SK-N-SH treated with all-trans-retinoic acid at 6 μM for 48 hours (cell line): Measurements from ENCODE around the gene ZBTB16.
A peak's percentile ranks its signal among the peaks of the same experiment; 100 is the strongest.

Experiments
- ATAC-seq: fragments of 200-7000 bp; cut with Tn5 transposase; 3 replicates; pipeline ENCODE4 v1.9.1; 2020; ENCODE audit warnings: mild to moderate bottlenecking, moderate library complexity
- BACH2 ChIP-seq: fragments of 250-450 bp; sonication (Bioruptor Pico); IDR thresholded peaks from 2 replicates; pipeline ENCODE4 v1.9.0; 2021; ENCODE audit warnings: mild to moderate bottlenecking, borderline replicate concordance
- CSDC2 ChIP-seq: fragments of 250-450 bp; sonication (Bioruptor Pico); IDR thresholded peaks from 2 replicates; pipeline ENCODE4 v1.5.0; 2020; ENCODE audit warnings: mild to moderate bottlenecking, moderate library complexity
- ESRRG ChIP-seq: fragments of 250-450 bp; sonication (Bioruptor Pico); IDR thresholded peaks from 2 replicates; pipeline ENCODE4 v1.6.1; 2021; ENCODE audit warnings: mild to moderate bottlenecking
- GLIS3 ChIP-seq: fragments of 250-450 bp; sonication (Bioruptor Pico); IDR thresholded peaks from 2 replicates; pipeline ENCODE4 v1.5.0; 2020; ENCODE audit warnings: mild to moderate bottlenecking, moderate library complexity
- ISL1 ChIP-seq: fragments of 250-450 bp; sonication (Bioruptor Pico); IDR thresholded peaks from 2 replicates; pipeline ENCODE4 v2.1.2; 2022; ENCODE audit warnings: mild to moderate bottlenecking, moderate library complexity
- PPARA ChIP-seq: fragments of 250-450 bp; sonication (Bioruptor Pico); IDR thresholded peaks from 2 replicates; pipeline ENCODE4 v1.5.0; 2020; ENCODE audit warnings: mild to moderate bottlenecking, borderline replicate concordance
- RARB ChIP-seq: fragments of 250-450 bp; sonication (Bioruptor Pico); IDR thresholded peaks from 2 replicates; pipeline ENCODE4 v1.8.0; 2021; ENCODE audit warnings: mild to moderate bottlenecking, moderate library complexity
- SNAI2 ChIP-seq: fragments of 250-450 bp; sonication (Bioruptor Pico); IDR thresholded peaks from 2 replicates; pipeline ENCODE4 v1.5.0; 2020; ENCODE audit warnings: mild to moderate bottlenecking, moderate library complexity
- TCF4 ChIP-seq: fragments of 250-450 bp; sonication (Bioruptor Pico); IDR thresholded peaks from 2 replicates; pipeline ENCODE4 v1.8.0; 2021; ENCODE audit warnings: mild to moderate bottlenecking, moderate library complexity, borderline replicate concordance
- TOX ChIP-seq: fragments of 250-450 bp; sonication (Bioruptor Pico); IDR thresholded peaks from 2 replicates; pipeline ENCODE4 v1.8.0; 2021; ENCODE audit warnings: mild to moderate bottlenecking, moderate library complexity, borderline replicate concordance
- ZC3H10 ChIP-seq: fragments of 250-450 bp; sonication (Bioruptor Pico); IDR thresholded peaks from 2 replicates; pipeline ENCODE4 v1.5.1; 2021; ENCODE audit warnings: mild to moderate bottlenecking, moderate library complexity
- ZFP3 ChIP-seq: fragments of 250-450 bp; sonication (Bioruptor Pico); IDR thresholded peaks from 2 replicates; pipeline ENCODE4 v1.5.0; 2020; ENCODE audit warnings: mild to moderate bottlenecking, moderate library complexity
- ZFP30 ChIP-seq: fragments of 450-650 bp; formaldehyde crosslinking; IDR thresholded peaks from 2 replicates; pipeline ENCODE4 v1.5.0; 2022; ENCODE audit warnings: mild to moderate bottlenecking, moderate library complexity
- ZNF70 ChIP-seq: fragments of 450-650 bp; formaldehyde crosslinking; IDR thresholded peaks from 2 replicates; pipeline ENCODE4 v1.5.0; 2020; ENCODE audit warnings: mild to moderate bottlenecking, moderate library complexity
- ZNF8 ChIP-seq: fragments of 450-650 bp; formaldehyde crosslinking; IDR thresholded peaks from 2 replicates; pipeline ENCODE4 v1.5.0; 2020; ENCODE audit warnings: mild to moderate bottlenecking, moderate library complexity
- TF ChIP-seq, protein P1 (sequence below): fragments of 250-450 bp; sonication (Bioruptor Pico); IDR thresholded peaks from 2 replicates; pipeline ENCODE4 v1.5.1; 2021; ENCODE audit warnings: mild to moderate bottlenecking, moderate library complexity
- TF ChIP-seq, protein P2 (sequence below): fragments of 250-450 bp; sonication (Bioruptor Pico); IDR thresholded peaks from 2 replicates; pipeline ENCODE4 v1.5.0; 2020; ENCODE audit warnings: mild to moderate bottlenecking, moderate library complexity
- TF ChIP-seq, protein P3 (sequence below): fragments of 250-450 bp; sonication (Bioruptor Pico); IDR thresholded peaks from 2 replicates; pipeline ENCODE4 v1.5.1; 2020; ENCODE audit warnings: low read depth, mild to moderate bottlenecking, moderate library complexity
- TF ChIP-seq, protein P4 (sequence below): fragments of 250-450 bp; sonication (Bioruptor Pico); IDR thresholded peaks from 2 replicates; pipeline ENCODE4 v1.8.0; 2021; ENCODE audit warnings: low read depth, mild to moderate bottlenecking, moderate library complexity, borderline replicate concordance
- TF ChIP-seq, protein P5 (sequence below): fragments of 250-450 bp; sonication (Bioruptor Pico); IDR thresholded peaks from 2 replicates; pipeline ENCODE4 v1.8.0; 2020; ENCODE audit warnings: mild to moderate bottlenecking, moderate library complexity, borderline replicate concordance

ZBTB16 gene

DNA sequence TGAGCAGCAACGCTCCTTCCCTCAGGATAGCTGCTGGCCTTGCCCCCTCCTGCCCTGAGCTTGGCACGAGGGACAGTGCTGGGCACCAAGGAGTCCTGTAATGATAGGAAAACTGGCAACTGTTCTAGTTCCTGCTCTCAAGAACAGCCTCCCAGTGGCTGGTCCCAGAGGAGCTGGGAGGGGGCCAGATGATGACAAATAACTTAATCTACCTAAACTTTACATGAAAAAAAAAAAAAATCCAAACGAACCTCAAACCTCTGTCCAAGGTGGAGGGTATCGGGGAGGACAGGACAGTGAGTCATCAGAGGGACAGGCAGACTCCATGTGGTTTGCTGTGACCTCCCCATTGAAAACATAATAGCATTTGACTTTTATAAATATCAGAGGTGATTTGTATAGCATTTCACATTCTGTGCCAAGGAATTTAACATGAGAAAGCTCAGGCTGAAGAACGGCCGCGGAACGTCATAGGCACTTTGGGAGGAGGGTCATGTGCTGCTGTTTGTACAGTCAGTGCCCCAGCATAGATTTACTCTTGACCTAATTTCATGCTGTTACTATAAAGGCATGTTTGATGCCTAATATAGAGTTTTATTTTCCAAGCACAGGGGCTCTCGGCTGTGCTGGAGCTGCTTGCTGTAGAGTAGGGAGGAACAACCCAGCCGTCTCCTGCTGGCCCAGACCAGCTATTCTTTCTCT, 138.4 kb downstream of the ZBTB16 start:
- ATAC-seq, result peak; percentile 81
- TF ChIP-seq, protein P1, sequence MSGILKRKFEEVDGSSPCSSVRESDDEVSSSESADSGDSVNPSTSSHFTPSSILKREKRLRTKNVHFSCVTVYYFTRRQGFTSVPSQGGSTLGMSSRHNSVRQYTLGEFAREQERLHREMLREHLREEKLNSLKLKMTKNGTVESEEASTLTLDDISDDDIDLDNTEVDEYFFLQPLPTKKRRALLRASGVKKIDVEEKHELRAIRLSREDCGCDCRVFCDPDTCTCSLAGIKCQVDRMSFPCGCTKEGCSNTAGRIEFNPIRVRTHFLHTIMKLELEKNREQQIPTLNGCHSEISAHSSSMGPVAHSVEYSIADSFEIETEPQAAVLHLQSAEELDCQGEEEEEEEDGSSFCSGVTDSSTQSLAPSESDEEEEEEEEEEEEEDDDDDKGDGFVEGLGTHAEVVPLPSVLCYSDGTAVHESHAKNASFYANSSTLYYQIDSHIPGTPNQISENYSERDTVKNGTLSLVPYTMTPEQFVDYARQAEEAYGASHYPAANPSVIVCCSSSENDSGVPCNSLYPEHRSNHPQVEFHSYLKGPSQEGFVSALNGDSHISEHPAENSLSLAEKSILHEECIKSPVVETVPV, result no peak
- TF ChIP-seq TOX (CRISPR knock-in tag) (no peak), CSDC2 (CRISPR knock-in tag) (no peak), SNAI2 (CRISPR knock-in tag) (no peak), ISL1 (CRISPR knock-in tag) (peak; percentile 27; the same call in 1 of the 2 replicates)

DNA sequence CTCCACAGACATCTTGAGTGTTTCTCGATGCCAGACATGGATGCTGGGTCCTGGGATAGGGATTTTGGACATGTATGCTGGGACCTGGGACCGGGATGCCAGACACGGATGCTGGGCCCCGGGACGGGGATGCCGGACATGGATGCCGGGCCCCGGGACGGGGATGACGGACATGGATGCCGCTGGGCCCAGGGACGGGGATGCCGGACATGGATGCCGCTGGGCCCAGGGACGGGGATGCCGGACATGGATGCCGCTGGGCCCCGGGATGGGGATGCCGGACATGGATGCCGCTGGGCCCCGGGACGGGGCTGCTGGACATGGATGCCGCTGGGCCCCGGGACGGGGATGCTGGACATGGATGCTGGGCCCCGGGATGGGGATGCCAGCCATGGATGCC, 139.5 kb downstream of the ZBTB16 start:
- TF ChIP-seq ISL1 (CRISPR knock-in tag) (no peak), ZNF8 (no peak), ZC3H10 (CRISPR knock-in tag) (no peak), ZFP30 (CRISPR knock-in tag) (no peak), ESRRG (CRISPR knock-in tag) (no peak), TCF4 (no peak), RARB (CRISPR knock-in tag) (no peak), GLIS3 (no peak), TOX (CRISPR knock-in tag) (no peak)
- TF ChIP-seq, protein P2, sequence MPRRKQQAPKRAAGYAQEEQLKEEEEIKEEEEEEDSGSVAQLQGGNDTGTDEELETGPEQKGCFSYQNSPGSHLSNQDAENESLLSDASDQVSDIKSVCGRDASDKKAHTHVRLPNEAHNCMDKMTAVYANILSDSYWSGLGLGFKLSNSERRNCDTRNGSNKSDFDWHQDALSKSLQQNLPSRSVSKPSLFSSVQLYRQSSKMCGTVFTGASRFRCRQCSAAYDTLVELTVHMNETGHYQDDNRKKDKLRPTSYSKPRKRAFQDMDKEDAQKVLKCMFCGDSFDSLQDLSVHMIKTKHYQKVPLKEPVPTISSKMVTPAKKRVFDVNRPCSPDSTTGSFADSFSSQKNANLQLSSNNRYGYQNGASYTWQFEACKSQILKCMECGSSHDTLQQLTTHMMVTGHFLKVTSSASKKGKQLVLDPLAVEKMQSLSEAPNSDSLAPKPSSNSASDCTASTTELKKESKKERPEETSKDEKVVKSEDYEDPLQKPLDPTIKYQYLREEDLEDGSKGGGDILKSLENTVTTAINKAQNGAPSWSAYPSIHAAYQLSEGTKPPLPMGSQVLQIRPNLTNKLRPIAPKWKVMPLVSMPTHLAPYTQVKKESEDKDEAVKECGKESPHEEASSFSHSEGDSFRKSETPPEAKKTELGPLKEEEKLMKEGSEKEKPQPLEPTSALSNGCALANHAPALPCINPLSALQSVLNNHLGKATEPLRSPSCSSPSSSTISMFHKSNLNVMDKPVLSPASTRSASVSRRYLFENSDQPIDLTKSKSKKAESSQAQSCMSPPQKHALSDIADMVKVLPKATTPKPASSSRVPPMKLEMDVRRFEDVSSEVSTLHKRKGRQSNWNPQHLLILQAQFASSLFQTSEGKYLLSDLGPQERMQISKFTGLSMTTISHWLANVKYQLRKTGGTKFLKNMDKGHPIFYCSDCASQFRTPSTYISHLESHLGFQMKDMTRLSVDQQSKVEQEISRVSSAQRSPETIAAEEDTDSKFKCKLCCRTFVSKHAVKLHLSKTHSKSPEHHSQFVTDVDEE (CRISPR knock-in tag), result no peak
- TF ChIP-seq, protein P3, sequence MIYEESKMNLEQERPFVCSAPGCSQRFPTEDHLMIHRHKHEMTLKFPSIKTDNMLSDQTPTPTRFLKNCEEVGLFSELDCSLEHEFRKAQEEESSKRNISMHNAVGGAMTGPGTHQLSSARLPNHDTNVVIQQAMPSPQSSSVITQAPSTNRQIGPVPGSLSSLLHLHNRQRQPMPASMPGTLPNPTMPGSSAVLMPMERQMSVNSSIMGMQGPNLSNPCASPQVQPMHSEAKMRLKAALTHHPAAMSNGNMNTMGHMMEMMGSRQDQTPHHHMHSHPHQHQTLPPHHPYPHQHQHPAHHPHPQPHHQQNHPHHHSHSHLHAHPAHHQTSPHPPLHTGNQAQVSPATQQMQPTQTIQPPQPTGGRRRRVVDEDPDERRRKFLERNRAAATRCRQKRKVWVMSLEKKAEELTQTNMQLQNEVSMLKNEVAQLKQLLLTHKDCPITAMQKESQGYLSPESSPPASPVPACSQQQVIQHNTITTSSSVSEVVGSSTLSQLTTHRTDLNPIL, result no peak
- no peak for ATAC-seq

DNA sequence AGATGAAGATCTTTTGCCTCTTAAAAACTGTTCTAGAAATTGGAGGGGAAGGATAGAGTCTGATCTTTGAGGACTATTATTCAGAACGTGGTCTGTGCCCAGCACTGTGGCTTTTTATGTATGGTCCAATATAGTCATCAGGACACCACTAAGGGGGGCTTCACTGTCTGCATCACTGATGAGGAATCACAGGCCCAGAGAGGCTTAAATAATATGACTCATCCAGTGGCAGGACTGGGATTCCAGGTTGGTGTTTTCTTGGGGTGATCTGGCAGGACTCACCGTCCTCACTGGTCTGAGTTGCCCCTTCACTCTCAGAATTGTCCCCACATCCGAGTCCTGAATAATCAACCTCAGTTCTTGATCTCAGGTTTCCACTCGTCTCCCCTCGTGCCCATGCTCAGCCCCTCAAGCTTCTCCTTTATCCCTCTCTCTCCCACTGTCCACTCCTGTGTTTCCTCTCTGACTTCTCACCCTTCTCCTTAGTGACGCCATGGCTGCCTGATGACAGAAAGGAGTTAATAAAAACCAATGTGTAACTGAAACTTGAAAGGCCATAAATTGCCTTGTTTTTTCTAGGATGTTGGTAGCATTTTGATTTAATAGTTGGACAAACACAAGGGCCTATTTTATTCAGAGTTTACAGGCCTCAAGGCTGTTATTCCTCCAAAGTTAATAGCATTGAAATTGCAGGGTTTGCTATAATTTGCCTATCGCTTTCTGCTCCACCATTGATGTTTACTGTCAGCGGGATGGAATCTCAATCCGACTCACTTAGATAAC, 141.0 kb downstream of the ZBTB16 start:
- TF ChIP-seq, protein P4, sequence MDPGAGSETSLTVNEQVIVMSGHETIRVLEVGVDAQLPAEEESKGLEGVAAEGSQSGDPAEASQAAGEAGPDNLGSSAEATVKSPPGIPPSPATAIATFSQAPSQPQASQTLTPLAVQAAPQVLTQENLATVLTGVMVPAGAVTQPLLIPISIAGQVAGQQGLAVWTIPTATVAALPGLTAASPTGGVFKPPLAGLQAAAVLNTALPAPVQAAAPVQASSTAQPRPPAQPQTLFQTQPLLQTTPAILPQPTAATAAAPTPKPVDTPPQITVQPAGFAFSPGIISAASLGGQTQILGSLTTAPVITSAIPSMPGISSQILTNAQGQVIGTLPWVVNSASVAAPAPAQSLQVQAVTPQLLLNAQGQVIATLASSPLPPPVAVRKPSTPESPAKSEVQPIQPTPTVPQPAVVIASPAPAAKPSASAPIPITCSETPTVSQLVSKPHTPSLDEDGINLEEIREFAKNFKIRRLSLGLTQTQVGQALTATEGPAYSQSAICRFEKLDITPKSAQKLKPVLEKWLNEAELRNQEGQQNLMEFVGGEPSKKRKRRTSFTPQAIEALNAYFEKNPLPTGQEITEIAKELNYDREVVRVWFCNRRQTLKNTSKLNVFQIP (CRISPR knock-in tag), result no peak
- TF ChIP-seq ZFP30 (CRISPR knock-in tag) (no peak), BACH2 (CRISPR knock-in tag) (no peak), ZFP3 (CRISPR knock-in tag) (no peak), GLIS3 (no peak), PPARA (CRISPR knock-in tag) (no peak), ZNF70 (CRISPR knock-in tag) (no peak), ESRRG (CRISPR knock-in tag) (no peak), TOX (CRISPR knock-in tag) (no peak), SNAI2 (CRISPR knock-in tag) (no peak)
- TF ChIP-seq, protein P5, sequence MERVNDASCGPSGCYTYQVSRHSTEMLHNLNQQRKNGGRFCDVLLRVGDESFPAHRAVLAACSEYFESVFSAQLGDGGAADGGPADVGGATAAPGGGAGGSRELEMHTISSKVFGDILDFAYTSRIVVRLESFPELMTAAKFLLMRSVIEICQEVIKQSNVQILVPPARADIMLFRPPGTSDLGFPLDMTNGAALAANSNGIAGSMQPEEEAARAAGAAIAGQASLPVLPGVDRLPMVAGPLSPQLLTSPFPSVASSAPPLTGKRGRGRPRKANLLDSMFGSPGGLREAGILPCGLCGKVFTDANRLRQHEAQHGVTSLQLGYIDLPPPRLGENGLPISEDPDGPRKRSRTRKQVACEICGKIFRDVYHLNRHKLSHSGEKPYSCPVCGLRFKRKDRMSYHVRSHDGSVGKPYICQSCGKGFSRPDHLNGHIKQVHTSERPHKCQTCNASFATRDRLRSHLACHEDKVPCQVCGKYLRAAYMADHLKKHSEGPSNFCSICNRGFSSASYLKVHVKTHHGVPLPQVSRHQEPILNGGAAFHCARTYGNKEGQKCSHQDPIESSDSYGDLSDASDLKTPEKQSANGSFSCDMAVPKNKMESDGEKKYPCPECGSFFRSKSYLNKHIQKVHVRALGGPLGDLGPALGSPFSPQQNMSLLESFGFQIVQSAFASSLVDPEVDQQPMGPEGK (CRISPR knock-in tag), result no peak
- ATAC-seq, result no peak
